DMS 273 (cell line): ENCODE results near the gene PHKG1.
"Not testable (repeated sequence)": the region's sequence is repeated elsewhere in the genome, so short reads cannot be mapped to it uniquely, and the experiment has no call there.

Experiments used
- DNase-seq: peaks from one replicate; lab custom pipeline; 2025; ENCODE audit not compliant: unreplicated experiment; lab: John Stamatoyannopoulos, UW

PHKG1 gene

GRCh38 chr7:56046721-56047445 is 45.9 kb downstream of the PHKG1 start:
- DNase-seq, result no peak

- DNase-seq, result not testable (repeated sequence)
Observed at GRCh38 chr7:56045758-56046157, 47.0 kb downstream of the PHKG1 start.

GRCh38 chr7:56040730-56041129 is 52.0 kb downstream of the PHKG1 start:
- DNase-seq, result no peak

- DNase-seq, result peak; percentile 74
Observed at GRCh38 chr7:56033671-56034432, 58.9 kb downstream of the PHKG1 start.

- not testable (repeated sequence) for DNase-seq
Observed at GRCh38 chr7:56032578-56032977, 60.2 kb downstream of the PHKG1 start.

- DNase-seq, result not testable (repeated sequence)
Observed at GRCh38 chr7:56031556-56031955, 61.2 kb downstream of the PHKG1 start.

GRCh38 chr7:56030340-56030739 is 62.4 kb downstream of the PHKG1 start:
- no peak for DNase-seq
